DOHH2 (cell line): Measurements from ENCODE around the gene SH2D4B.
"Not testable (repeated sequence)": the region's sequence is repeated elsewhere in the genome, so short reads cannot be mapped to it uniquely, and the experiment has no call there.

Experiments used
- H3F3A ChIP-seq: fragments of 200-600 bp; sonication (generic), shearing (Covaris generic); 2 replicates; pipeline ENCODE4 v1.6.0; 2016; ENCODE audit warnings: antibody characterized with exemption, mild to moderate bottlenecking; ENCODE audit not compliant: control insufficient read depth, insufficient read depth
- H3K27ac ChIP-seq: fragments of 200-600 bp; sonication (generic); 2 replicates; pipeline ENCODE4 v1.5.1; 2014; ENCODE audit warnings: low read depth, mild to moderate bottlenecking, low read length, moderate library complexity
- H3K27me3 ChIP-seq: fragments of 200-600 bp; sonication (generic); 2 replicates; pipeline ENCODE4 v1.6.1; 2014; ENCODE audit warnings: mild to moderate bottlenecking, low read length, mixed read lengths; ENCODE audit not compliant: control insufficient read depth
- H3K36me3 ChIP-seq: fragments of 200-600 bp; sonication (generic); 2 replicates; pipeline ENCODE4 v1.6.1; 2014; ENCODE audit warnings: mild to moderate bottlenecking, low read length, moderate library complexity, mixed read lengths; ENCODE audit not compliant: control insufficient read depth
- H3K4me1 ChIP-seq: fragments of 200-600 bp; sonication (generic); 2 replicates; pipeline ENCODE4 v1.6.1; 2014; ENCODE audit warnings: mild to moderate bottlenecking, low read length, mixed read lengths; ENCODE audit not compliant: control insufficient read depth
- H3K4me2 ChIP-seq: fragments of 200-600 bp; sonication (generic); 2 replicates; pipeline ENCODE4 v1.6.0; 2014; ENCODE audit warnings: mild to moderate bottlenecking, low read length, moderate library complexity
- H3K4me3 ChIP-seq: fragments of 200-600 bp; sonication (generic); 2 replicates; pipeline ENCODE4 v1.5.1; 2014; ENCODE audit warnings: mild to moderate bottlenecking, low read length, mixed read lengths
- H3K79me2 ChIP-seq: fragments of 200-600 bp; sonication (generic); 2 replicates; pipeline ENCODE4 v1.6.1; 2014; ENCODE audit warnings: mild to moderate bottlenecking, low read length, mixed read lengths; ENCODE audit not compliant: control insufficient read depth
- H3K9me2 ChIP-seq: fragments of 200-600 bp; sonication (generic); replicated peaks from 2 replicates; pipeline ENCODE4 v1.6.1; 2014; ENCODE audit warnings: mild to moderate bottlenecking, low read length, mixed read lengths; ENCODE audit not compliant: control insufficient read depth
- H3K9me3 ChIP-seq: fragments of 200-600 bp; sonication (generic); 2 replicates; pipeline ENCODE4 v1.6.1; 2014; ENCODE audit warnings: antibody characterized with exemption, low read length, mixed read lengths; ENCODE audit not compliant: control insufficient read depth, insufficient read depth
- H4K20me1 ChIP-seq: fragments of 200-600 bp; sonication (generic); 2 replicates; pipeline ENCODE4 v1.6.0; 2014; ENCODE audit warnings: low read depth, mild to moderate bottlenecking, antibody characterized with exemption, low read length, moderate library complexity; ENCODE audit not compliant: control insufficient read depth, insufficient read depth
- CTCF ChIP-seq: fragments of 200-600 bp; sonication (generic); IDR thresholded peaks from one replicate; pipeline ENCODE4 v1.5.1; 2014; ENCODE audit warnings: antibody characterized with exemption, mild to moderate bottlenecking, low read depth, low read length; ENCODE audit not compliant: poor library complexity, severe bottlenecking
- EZH2phosphoT487 ChIP-seq: fragments of 200-600 bp; sonication (generic); IDR thresholded peaks from 2 replicates; pipeline ENCODE4 v1.6.1; 2017; ENCODE audit warnings: borderline replicate concordance, mild to moderate bottlenecking, antibody characterized with exemption, low read length, moderate library complexity, mixed read lengths

Gene SH2D4B

DNA sequence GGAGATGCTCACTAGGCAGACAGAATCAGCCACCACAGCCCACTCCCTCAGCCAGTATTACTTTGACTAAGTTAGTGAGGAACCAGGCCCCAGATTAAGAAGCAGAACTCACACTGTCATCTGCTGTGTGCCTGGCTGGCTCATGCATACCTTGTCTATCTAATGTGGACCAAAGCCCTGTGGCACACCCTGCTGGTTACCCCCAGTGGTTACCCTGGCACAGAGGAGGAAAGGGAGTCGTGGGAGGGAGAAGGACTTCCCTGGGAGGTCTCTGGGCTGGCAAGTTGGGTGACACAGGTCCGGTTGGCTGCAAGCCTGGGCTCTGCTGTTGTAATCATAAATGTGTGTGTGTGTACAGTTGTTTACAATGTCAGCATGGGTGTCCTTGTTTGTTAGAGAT, 7.5 kb upstream of the SH2D4B start:
- H3K36me3 ChIP-seq, result no peaks in the 10 kb centered on the region
- peaks cover 3% of the 10 kb centered on the region; the same call in 1 of the 2 replicates for H3K4me1 ChIP-seq
- no peaks in the 10 kb centered on the region for H3K9me2 ChIP-seq
- H4K20me1 ChIP-seq, result no peaks in the 10 kb centered on the region
- H3K4me3 ChIP-seq, result no peak overlapping the region
- TF ChIP-seq EZH2phosphoT487 (no peak), CTCF (no peak)
- H3K79me2 ChIP-seq, result no peaks in the 10 kb centered on the region
- no peak overlapping the region for H3K4me2 ChIP-seq
- H3K9me3 ChIP-seq, result no peaks in the 10 kb centered on the region
- no peaks in the 10 kb centered on the region for H3K27me3 ChIP-seq
- no peaks in the 10 kb centered on the region for H3F3A ChIP-seq
- H3K27ac ChIP-seq, result no peak overlapping the region

GRCh38 chr10:80530816-80531215, 6.9 kb upstream of the SH2D4B start:
- H3K36me3 ChIP-seq, result no peaks in the 10 kb centered on the region
- H3F3A ChIP-seq, result no peaks in the 10 kb centered on the region
- no peak overlapping the region for H3K4me2 ChIP-seq
- H3K4me3 ChIP-seq, result no peak overlapping the region
- H4K20me1 ChIP-seq, result no peaks in the 10 kb centered on the region
- no peaks in the 10 kb centered on the region for H3K27me3 ChIP-seq
- H3K9me3 ChIP-seq, result no peaks in the 10 kb centered on the region
- no peaks in the 10 kb centered on the region for H3K9me2 ChIP-seq
- H3K79me2 ChIP-seq, result no peaks in the 10 kb centered on the region
- TF ChIP-seq EZH2phosphoT487 (no peak), CTCF (no peak)
- no peak overlapping the region for H3K27ac ChIP-seq
- H3K4me1 ChIP-seq, result peaks cover 9% of the 10 kb centered on the region

DNA sequence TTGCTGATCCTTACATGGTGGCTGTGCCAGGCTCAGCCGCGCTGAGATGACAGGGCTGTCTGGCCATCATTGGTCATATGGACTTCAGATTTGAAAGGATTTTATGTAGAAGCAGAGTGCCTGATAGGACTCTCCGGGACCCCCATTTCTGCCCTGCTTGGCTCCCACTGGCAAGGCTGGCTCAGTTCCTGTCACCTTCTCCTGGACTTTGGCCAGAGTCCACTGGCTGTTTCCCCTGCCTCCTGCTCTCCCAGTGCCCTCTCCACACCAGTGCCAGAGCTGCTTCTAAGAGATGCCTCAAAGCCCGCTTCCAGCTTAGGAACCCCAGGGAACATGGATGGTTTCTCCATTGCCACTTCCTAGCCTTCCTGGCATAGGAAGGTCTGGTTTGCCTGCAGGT, 5.1 kb upstream of the SH2D4B start:
- Histone ChIP-seq H3K27ac (no peak overlapping the region), H3F3A (no peaks in the 10 kb centered on the region), H3K4me1 (peaks cover 20% of the 10 kb centered on the region), H3K4me3 (no peak overlapping the region), H3K4me2 (no peak overlapping the region), H3K9me2 (no peaks in the 10 kb centered on the region), H3K27me3 (no peaks in the 10 kb centered on the region), H4K20me1 (no peaks in the 10 kb centered on the region), H3K9me3 (no peaks in the 10 kb centered on the region), H3K79me2 (no peaks in the 10 kb centered on the region), H3K36me3 (no peaks in the 10 kb centered on the region)
- no peak for TF ChIP-seq CTCF
- no peak for TF ChIP-seq EZH2phosphoT487

GRCh38 chr10:80534059-80534458, 3.6 kb upstream of the SH2D4B start:
- not testable (repeated sequence) for H4K20me1 ChIP-seq, H3K36me3 ChIP-seq, H3K27ac ChIP-seq, H3K4me2 ChIP-seq, H3K9me2 ChIP-seq, H3F3A ChIP-seq, H3K4me3 ChIP-seq, H3K9me3 ChIP-seq, H3K79me2 ChIP-seq, H3K27me3 ChIP-seq
- H3K4me1 ChIP-seq, result peaks cover 20% of the 10 kb centered on the region

DNA sequence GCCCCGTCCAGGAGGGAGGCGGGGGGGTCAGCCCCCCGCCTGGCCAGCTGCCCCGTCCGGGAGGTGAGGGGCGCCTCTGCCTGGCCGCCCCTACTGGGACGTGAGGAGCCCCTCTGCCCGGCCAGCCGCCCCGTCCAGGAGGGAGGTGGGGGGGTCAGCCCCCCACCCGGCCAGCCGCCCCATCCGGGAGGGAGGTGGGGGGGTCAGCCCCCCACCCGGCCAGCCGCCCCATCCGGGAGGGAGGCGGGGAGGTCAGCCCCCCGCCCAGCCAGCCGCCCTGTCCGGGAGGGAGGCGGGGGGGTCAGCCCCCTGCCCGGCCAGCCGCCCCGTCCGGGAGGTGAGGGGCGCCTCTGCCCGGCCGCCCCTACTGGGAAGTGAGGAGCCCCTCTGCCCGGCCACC, 3.1 kb upstream of the SH2D4B start:
- H3K4me1 ChIP-seq, result peaks cover 25% of the 10 kb centered on the region
- H3K27ac ChIP-seq, H3K4me2 ChIP-seq, H3K27me3 ChIP-seq, H3K79me2 ChIP-seq, H3F3A ChIP-seq, H3K9me2 ChIP-seq, H3K36me3 ChIP-seq, H3K9me3 ChIP-seq, H4K20me1 ChIP-seq, H3K4me3 ChIP-seq: not testable (repeated sequence)
